Tibial nerve (tissue), 3 donors: ENCODE results near the gene CDK5RAP1.
"Not testable (repeated sequence)": the region's sequence is repeated elsewhere in the genome, so short reads cannot be mapped to it uniquely, and the experiment has no call there.

Source experiments
- POLR2A ChIP-seq, 2 donors: fragments of 450-650 bp; IDR thresholded peaks; one replicate each; pipeline ENCODE4 v1.6.1; 2017; ENCODE audit warnings: antibody characterized with exemption in 2 of 2, mild to moderate bottlenecking in 2 of 2, moderate library complexity in 2 of 2
- TF ChIP-seq, protein P1 (sequence below), 5 experiments: fragments of 200-600 bp in 3 of 5; fragments of 450-650 bp in 2 of 5; sonication (generic) in 3 of 5; IDR thresholded peaks; one replicate each; pipeline ENCODE4 v1.5.1; 2016 to 2019; ENCODE audit warnings: antibody characterized with exemption in 5 of 5, mild to moderate bottlenecking in 3 of 5, moderate library complexity in 2 of 5

GRCh38 chr20:33440562-33440961 is 39.2 kb upstream of the CDK5RAP1 start:
- TF ChIP-seq, protein P1, sequence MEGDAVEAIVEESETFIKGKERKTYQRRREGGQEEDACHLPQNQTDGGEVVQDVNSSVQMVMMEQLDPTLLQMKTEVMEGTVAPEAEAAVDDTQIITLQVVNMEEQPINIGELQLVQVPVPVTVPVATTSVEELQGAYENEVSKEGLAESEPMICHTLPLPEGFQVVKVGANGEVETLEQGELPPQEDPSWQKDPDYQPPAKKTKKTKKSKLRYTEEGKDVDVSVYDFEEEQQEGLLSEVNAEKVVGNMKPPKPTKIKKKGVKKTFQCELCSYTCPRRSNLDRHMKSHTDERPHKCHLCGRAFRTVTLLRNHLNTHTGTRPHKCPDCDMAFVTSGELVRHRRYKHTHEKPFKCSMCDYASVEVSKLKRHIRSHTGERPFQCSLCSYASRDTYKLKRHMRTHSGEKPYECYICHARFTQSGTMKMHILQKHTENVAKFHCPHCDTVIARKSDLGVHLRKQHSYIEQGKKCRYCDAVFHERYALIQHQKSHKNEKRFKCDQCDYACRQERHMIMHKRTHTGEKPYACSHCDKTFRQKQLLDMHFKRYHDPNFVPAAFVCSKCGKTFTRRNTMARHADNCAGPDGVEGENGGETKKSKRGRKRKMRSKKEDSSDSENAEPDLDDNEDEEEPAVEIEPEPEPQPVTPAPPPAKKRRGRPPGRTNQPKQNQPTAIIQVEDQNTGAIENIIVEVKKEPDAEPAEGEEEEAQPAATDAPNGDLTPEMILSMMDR (IDR thresholded peaks at IDR 0.05) = not testable (repeated sequence)
- not testable (repeated sequence) for TF ChIP-seq POLR2A (IDR thresholded peaks at IDR 0.05)
